Measurements from ENCODE around the gene CYP26A1.

- TF ChIP-seq EZH2 (IDR thresholded peaks at IDR 0.05; ENCODE audit: insufficient read depth, poor library complexity, severe bottlenecking) (peak; percentile 68), EZH2phosphoT487 (IDR thresholded peaks at IDR 0.05; ENCODE audit: insufficient read depth, low read depth) (no peak)
These were observed 767 bp upstream of the CYP26A1 start for GRCh38 chr10:93072713-93073538.
